T follicular helper cell (primary cell): ENCODE results near the gene SEC11A.
"Not testable (repeated sequence)": the region's sequence is repeated elsewhere in the genome, so short reads cannot be mapped to it uniquely, and the experiment has no call there.

Experiments
- DNase-seq: peaks from one replicate; pipeline ENCODE4 v3.0.0-alpha.2; 2020; ENCODE audit warnings: low read depth

Gene SEC11A

DNA sequence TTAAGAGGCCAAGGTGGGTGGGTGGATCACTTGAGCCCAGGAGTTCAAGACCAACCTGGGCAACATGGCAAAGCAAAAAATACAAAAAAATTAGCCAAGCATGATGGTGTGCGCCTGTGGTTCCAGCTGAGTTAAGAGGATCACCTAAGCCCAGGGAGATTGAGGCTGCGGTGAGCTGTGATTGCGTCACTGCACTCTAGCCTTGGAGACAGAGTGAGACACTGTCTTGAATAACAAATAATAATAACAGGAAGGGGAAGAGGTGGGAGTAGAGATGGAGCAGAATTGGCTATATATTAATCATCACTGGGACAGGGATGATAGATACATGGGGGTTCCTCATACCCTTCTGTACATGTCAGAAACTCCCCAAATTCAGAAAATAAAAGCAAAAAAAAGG is 34.1 kb downstream of the SEC11A start:
- DNase-seq, result peak; percentile 52

- DNase-seq, result no peak
Observed at GRCh38 chr15:84671211-84671610, 44.7 kb downstream of the SEC11A start.

DNA sequence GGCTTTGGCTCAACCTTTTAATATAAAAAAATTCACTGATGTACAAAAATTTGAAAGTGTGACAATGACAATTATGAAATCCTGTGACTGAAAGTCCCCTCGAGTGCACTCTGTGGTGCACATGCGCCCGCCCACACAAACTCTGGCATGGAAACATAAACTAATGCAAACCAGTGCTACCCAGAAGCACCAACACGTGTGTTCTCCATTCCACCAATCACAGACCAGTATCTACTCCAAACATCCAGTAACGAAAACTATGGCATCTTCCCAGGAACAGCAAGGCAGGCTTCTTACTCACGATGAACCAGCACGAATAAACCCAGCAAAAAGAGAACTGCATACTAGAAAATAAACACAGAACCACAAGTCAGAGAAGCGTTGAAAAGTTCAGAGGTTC is 46.2 kb downstream of the SEC11A start:
- DNase-seq, result no peak

DNA sequence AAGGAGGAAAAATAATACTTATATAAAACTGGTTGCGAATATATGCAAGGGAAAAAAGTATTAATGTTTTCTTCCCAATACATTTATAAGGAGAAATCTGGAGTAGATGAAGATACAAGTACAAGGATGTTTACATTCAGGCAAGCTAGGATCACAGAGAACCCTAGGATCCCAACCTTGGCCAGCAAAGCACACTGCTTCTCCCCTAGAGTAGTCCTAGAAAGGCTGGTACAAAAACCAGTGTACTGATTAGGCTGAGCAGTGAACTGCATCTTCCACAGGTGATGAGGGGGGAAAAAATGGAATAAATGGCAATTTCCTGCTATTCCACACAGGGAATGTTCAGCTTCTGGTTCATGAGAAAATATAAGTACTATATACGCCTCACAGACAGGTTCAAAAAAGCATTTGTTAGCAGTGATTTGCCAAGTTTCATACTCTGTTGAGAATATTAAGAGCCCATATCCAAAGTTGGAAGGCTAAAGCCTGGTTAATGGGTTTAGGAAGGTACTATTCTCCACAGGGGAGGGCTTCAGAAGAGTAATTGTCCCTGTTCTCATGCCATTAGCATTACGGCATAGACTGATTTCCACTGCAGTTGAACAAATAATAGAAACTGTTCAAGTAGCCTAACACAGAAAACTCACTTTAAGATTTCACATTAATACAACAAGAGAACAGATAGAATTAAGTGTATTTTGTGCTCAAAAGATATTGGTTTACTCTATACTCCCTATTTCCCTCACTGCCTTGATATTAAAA is 47.5 kb downstream of the SEC11A start:
- no peak for DNase-seq

- no peak for DNase-seq
Observed at GRCh38 chr15:84666373-84666772, 49.6 kb downstream of the SEC11A start.

DNA sequence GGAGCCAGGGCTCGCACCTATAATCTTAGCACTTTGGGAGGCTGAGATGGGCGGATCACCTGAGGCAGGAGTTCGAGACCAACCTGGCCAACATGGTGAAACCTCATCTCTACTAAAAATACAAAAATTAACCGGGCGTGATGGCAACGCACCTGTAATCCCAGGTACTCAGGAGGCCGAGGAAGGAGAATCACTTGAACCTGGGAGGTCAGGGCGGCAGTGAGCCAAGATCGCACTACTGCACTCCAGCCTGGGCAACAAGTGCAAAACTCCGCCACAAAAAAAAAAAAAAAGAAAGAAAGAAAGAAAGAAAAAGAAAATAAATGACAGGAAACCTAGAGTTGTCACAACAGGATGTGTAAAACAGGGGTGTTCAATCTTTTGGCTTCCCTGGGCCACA is 54.9 kb downstream of the SEC11A start:
- no peak for DNase-seq

DNA sequence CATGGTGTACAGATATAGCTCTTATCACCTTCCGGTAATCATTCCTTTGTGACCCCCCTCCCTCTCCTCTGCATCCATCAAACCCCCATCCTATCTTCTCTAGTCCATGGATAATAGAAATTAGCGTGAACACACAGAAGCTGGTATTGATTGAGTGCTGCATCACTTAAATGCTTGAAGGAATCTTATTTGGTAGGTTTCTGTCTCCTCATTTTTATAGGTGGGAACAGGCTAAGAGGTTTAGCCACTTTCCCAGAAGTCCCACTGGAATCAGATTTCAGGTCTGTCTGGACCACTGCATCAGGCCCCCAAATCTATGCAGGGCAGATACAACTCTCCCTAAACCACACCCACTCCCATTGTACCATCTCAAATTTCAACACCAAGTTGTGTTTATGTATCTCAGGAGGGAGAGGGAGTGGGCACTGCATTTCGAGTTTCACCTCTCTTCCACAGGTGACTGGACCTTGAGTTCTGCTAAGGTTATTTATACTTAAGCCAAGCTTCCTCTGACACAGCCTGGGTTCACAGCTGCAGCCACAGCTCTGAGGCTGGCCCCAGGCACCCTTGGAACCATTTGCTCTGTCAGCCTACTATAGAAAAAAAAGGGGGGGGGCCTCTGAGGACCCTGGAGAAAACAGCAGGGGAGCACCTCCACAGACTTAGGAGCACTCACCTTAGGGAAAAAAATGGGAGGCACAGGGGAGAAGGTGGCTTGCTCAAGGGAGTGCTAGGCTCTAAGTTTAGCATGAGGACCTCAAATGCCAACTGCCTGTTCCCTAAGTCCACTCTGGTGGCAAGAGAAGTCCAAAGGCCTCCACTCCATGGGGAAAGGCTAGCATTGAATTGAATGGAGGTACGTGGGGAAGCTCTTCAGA is 55.8 kb downstream of the SEC11A start:
- no peak for DNase-seq

GRCh38 chr15:84658788-84659411 is 57.0 kb downstream of the SEC11A start:
- no peak for DNase-seq

DNA sequence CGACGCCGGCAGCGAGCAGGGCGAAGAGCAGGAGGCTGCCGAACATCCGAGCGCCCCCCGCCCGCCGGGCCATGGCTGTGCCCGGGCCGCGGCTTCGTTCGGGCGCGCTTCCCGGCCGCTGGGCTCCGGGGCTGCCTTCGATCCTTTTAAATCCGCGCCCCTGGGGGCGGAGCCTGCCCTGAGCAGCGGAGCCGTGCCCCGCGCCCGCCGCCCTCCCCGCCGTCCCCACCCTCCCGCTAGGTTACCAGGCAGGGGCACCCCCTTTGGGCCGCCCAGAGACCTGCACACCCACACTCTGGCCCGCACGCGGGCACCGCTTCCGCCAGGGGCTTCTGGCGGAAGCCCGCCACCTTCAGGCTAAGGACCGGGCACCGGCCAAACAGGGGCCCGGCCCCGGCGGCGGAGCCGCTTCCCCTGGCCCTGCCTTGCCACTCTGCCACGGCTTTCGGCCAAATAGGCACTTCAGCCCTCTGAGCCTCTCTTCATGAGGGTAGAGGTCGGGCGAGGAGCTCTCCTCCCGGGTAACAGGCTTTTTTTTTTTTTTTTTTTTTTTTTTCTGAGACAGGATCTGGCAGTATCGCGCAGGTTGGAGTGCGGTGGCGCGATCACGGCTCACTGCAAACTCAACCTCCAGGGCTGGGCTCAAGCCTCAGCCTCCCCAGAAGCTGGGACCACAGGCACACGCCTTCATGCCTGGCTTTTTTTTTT is 57.7 kb downstream of the SEC11A start, which contains the start of gene NMB:
TSS of gene NMB (minus strand) at position 120 of the 708 bp plus-strand sequence. CDS start at position 73, 47 bp downstream.
- DNase-seq, result peak; percentile 79

DNA sequence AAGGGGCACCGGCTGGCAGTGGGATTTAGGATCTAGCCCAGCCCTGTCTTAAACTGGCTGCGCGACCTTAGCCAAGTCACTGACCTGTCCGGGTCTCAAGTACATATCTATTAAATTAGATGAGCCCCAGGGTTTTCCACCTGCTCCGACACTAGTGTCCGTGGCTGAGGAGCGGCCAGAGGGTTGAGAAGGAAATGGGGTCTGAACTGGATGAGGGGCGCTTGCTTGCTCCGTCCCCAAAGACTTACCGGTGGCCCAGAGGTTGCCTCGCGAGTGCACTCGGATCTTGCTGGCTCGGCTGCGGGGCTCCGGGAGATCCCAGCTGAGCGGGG is 58.2 kb downstream of the SEC11A start:
- no peak for DNase-seq

GRCh38 chr15:84656972-84657371 is 59.0 kb downstream of the SEC11A start:
- DNase-seq, result no peak

- DNase-seq, result peak; percentile 67
Observed at GRCh38 chr15:84654689-84655453, 61.1 kb downstream of the SEC11A start.

GRCh38 chr15:84653910-84654688 is 61.8 kb downstream of the SEC11A start, which contains the start of gene WDR73:
TSS of gene WDR73 (minus strand) at chr15:84654283. CDS start at chr15:84654274, 9 bp downstream.
- DNase-seq, result peak; percentile 97

GRCh38 chr15:84653584-84653909 is 62.4 kb downstream of the SEC11A start:
- no peak for DNase-seq

DNA sequence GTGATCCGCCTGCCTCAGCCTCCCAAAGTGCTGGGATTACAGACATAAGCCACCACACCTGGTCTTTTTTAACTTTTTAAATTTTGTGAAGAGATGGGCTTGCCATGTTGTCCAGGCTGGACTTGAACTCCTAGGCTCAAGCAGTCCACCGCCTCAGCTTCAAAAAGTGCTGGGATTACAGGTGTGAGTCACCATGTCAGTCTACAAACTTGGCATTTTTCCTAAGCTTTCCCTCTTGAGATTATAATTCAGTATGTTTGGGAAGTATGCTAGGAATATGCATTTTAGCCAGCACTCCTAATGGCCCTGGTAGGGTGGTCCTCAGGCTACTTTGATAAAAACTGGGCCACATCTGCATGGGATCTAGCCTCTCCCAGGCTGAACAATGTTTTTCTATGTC is 66.2 kb downstream of the SEC11A start:
- DNase-seq, result no peak

DNA sequence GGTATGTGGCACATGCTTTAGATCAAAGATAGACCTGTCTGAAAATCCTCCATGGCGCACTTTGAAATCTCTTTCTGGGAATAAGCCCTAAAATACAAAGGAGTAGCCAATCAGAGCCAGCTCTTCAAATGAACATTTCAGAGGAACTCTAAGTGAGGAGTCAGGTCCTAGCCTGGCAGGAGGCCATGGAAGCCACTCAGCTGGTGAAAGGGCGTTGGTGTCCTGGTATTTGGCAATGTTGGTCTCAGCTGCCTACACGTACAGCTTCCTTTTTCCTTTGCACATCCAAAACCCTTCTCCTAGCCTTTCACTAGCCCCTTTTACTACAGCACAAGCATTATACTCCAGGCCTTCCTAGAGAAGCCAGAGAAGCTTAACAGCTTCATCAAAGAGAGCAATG is 67.4 kb downstream of the SEC11A start:
- DNase-seq, result no peak

DNA sequence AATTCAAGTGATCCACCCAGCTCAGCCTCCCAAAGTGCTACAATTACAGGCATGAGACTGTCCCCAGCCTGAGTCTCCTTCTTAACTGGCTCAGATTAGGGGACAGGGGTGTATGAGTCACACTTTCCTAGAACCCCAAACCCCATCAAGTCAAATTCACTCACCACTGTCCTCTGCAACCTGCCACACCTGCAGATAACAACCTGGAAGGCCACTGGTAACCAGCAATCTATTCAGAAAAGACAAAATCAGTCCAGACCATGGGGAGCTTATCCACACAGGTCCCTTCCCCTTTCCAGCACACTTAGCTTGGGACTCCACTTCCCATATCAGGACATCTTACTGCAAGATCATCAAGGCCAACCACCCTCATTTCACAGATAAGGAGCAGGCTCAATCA is 68.2 kb downstream of the SEC11A start:
- no peak for DNase-seq

- no peak for DNase-seq
Observed at GRCh38 chr15:84645997-84646396, 69.9 kb downstream of the SEC11A start.

- no peak for DNase-seq
Observed at GRCh38 chr15:84645496-84645895, 70.4 kb downstream of the SEC11A start.

- DNase-seq, result no peak
Observed at GRCh38 chr15:84643838-84644237, 72.1 kb downstream of the SEC11A start.

DNA sequence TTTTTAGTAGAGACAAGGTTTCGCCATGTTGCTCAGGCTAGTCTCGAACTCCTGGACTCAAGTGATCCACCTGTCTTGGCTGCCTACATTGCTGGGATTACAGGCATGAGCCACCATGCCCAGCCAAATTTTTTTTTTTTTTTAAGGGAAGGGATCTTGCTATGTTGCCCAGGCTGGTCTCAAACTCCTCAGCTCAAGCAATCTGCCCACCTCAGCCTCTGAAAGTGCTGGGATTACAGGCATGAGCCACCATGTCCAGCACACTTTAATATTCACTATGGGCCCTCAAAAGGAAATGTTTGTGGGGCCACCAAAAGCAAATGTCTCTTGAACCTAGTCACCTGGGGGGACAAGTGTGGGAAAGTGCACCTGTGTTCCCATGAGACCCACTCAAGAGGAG is 73.3 kb downstream of the SEC11A start:
- not testable (repeated sequence) for DNase-seq
